HepG2 (cell line): ENCODE results near the gene SEMA4C. TPM values are rescaled to one million over a fixed set of nuclear protein-coding genes. Genes with fewer than 3 reads are reported as not detected.
A peak's percentile ranks its signal among the peaks of the same experiment; 100 is the strongest.

Experiments used
- GPN1 ChIP-seq: sonication (generic); formaldehyde crosslinking; IDR thresholded peaks from 2 replicates; pipeline ENCODE4 v1.5.1; 2020; ENCODE audit warnings: missing genetic modification reagents, borderline replicate concordance
- KAT2B ChIP-seq: fragments of 150-350 bp; IDR thresholded peaks from 2 replicates; pipeline ENCODE4 v1.6.1; 2014; ENCODE audit warnings: low read depth, low read length, borderline replicate concordance
- KLF15 ChIP-seq: sonication (generic); formaldehyde crosslinking; IDR thresholded peaks from 2 replicates; pipeline ENCODE4 v1.8.1; 2023; ENCODE audit warnings: borderline replicate concordance, mild to moderate bottlenecking, inconsistent platforms, missing genetic modification reagents, mixed read lengths
- MAZ ChIP-seq, 2 experiments: sonication (generic) in 1 of 2; formaldehyde crosslinking in 1 of 2; IDR thresholded peaks; 2 replicates each; pipeline versions ENCODE4 v1.5.0 to v1.6.1; 2012 to 2020; ENCODE audit warnings: low read depth in 2 of 2, mild to moderate bottlenecking in 2 of 2, borderline replicate concordance in 1 of 2, improper control_type of control experiment in 1 of 2, low read length in 1 of 2, missing genetic modification reagents in 1 of 2, moderate library complexity in 1 of 2
- RBM39 ChIP-seq: fragments of 200-400 bp; formaldehyde crosslinking; IDR thresholded peaks from one replicate; pipeline ENCODE4 v1.6.1; 2018; ENCODE audit warnings: antibody characterized with exemption, mild to moderate bottlenecking, low read depth, low read length; ENCODE audit not compliant: poor library complexity, severe bottlenecking
- RFX3 ChIP-seq: IDR thresholded peaks from 2 replicates; pipeline ENCODE4 v1.6.1; 2016; ENCODE audit warnings: missing biosample characterization, missing genetic modification reagents
- TBX2 ChIP-seq: sonication (generic); formaldehyde crosslinking; IDR thresholded peaks from 2 replicates; pipeline ENCODE4 v1.5.0; 2020; ENCODE audit warnings: missing genetic modification reagents, mild to moderate bottlenecking, borderline replicate concordance
- ZNF296 ChIP-seq: sonication (generic); formaldehyde crosslinking; conservative IDR thresholded peaks from 2 replicates; pipeline ENCODE4 v1.5.0; 2020; ENCODE audit warnings: mild to moderate bottlenecking, missing genetic modification reagents
- ZNF326 ChIP-seq: sonication (generic); formaldehyde crosslinking; IDR thresholded peaks from 2 replicates; pipeline ENCODE4 v1.4.0; 2020; ENCODE audit warnings: missing genetic modification reagents, borderline replicate concordance
- ZNF660 ChIP-seq: sonication (generic); formaldehyde crosslinking; IDR thresholded peaks from 2 replicates; pipeline ENCODE4 v1.5.1; 2020; ENCODE audit warnings: mild to moderate bottlenecking, low read depth, missing genetic modification reagents, borderline replicate concordance
- ZNF713 ChIP-seq: sonication (generic); formaldehyde crosslinking; IDR thresholded peaks from 2 replicates; pipeline ENCODE4 v1.4.0; 2020; ENCODE audit warnings: mild to moderate bottlenecking, missing genetic modification reagents
- polyA plus RNA-seq, 8 experiments: library from polyadenylated mRNA; depleted of rRNA in 3 of 8; stranded (reverse) in 7 of 8; unstranded in 1 of 8; fragments of >200 nt; fragmentation: Illumina TruSeq in 4 of 8; extraction: Trizol in 4 of 8; gene quantifications; 2 replicates each; pipeline versions ENCODE4 v1.2.1 to v1.2.3, GENCODE V29; 2011 to 2016; ENCODE audit warnings: low read depth in 4 of 8, missing spikeins in 1 of 8, mixed read lengths in 1 of 8; ENCODE audit not compliant: insufficient read depth in 1 of 8
- total RNA-seq, 5 experiments: library from RNA; depleted of rRNA; stranded (reverse); fragments of >200 nt; fragmentation: Illumina TruSeq; extraction: Trizol; gene quantifications; 2 replicates each; pipeline ENCODE4 v1.2.3, GENCODE V29; 2016; ENCODE audit warnings: low read depth in 1 of 5
- TF ChIP-seq, protein P1 (sequence below): IDR thresholded peaks from 2 replicates; pipeline ENCODE4 v1.6.1; 2016; ENCODE audit warnings: low read depth, missing genetic modification reagents, missing compliant biosample characterization
- TF ChIP-seq, protein P2 (sequence below), 2 experiments: IDR thresholded peaks; 2 replicates each; pipeline ENCODE4 v1.6.1; 2011 to 2012; ENCODE audit warnings: low read length in 2 of 2, borderline replicate concordance in 1 of 2, low read depth in 1 of 2, mild to moderate bottlenecking in 1 of 2, moderate library complexity in 1 of 2
- TF ChIP-seq, protein P3 (sequence below): IDR thresholded peaks from 2 replicates; pipeline ENCODE4 v1.6.1; 2016; ENCODE audit warnings: low read depth, borderline replicate concordance
- TF ChIP-seq, protein P4 (sequence below): sonication (generic); formaldehyde crosslinking; IDR thresholded peaks from 2 replicates; pipeline ENCODE4 v1.4.0; 2020; ENCODE audit warnings: missing genetic modification reagents, borderline replicate concordance

SEMA4C gene
- total and polyA plus RNA-seq, 2 of the 13 experiments (the other 11 are each of a cell fraction or from before 2014, with no cell fraction given), result 25.9 to 46.6 TPM

DNA sequence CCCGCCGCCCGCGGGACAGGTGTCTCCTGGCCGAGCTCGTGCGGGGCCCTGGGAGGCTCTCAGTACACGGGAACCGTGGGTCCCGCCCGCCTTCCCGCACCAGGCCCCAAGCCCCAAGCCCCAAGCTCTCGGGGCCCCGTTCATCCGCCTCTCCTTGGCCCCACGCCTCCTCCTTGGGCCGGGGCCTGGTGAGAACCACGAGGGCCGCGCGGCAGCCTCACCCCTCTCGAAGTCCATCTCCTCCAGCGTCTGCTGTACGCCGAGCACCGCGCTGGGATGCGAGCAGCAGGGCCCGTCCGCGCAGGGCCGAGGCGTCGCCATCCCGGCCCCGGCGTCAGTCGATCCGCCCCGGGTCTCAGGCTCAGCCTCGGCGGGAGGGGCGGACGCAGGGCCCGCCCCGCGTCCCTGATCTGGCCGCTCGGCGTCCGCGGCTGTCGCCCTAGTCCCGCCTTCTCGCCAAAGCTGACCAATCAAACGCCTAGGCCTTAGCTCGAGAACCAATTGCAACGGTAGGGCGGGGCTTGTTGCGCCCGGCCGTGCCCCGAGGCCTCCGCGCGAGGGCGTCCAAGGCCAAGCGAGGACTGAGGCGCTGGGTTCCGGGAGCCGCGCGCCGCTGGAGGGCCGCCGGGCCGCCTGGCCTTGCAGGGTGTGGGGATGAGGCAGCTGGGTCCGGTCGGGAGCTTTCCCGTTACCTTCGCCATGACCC, 12.1 kb downstream of the SEMA4C start, which contains the start of gene ANKRD39 (continued):
- no peak for TF ChIP-seq ZNF326 (CRISPR knock-in tag)
- peak; percentile 82 for TF ChIP-seq TBX2
- TF ChIP-seq, protein P1, sequence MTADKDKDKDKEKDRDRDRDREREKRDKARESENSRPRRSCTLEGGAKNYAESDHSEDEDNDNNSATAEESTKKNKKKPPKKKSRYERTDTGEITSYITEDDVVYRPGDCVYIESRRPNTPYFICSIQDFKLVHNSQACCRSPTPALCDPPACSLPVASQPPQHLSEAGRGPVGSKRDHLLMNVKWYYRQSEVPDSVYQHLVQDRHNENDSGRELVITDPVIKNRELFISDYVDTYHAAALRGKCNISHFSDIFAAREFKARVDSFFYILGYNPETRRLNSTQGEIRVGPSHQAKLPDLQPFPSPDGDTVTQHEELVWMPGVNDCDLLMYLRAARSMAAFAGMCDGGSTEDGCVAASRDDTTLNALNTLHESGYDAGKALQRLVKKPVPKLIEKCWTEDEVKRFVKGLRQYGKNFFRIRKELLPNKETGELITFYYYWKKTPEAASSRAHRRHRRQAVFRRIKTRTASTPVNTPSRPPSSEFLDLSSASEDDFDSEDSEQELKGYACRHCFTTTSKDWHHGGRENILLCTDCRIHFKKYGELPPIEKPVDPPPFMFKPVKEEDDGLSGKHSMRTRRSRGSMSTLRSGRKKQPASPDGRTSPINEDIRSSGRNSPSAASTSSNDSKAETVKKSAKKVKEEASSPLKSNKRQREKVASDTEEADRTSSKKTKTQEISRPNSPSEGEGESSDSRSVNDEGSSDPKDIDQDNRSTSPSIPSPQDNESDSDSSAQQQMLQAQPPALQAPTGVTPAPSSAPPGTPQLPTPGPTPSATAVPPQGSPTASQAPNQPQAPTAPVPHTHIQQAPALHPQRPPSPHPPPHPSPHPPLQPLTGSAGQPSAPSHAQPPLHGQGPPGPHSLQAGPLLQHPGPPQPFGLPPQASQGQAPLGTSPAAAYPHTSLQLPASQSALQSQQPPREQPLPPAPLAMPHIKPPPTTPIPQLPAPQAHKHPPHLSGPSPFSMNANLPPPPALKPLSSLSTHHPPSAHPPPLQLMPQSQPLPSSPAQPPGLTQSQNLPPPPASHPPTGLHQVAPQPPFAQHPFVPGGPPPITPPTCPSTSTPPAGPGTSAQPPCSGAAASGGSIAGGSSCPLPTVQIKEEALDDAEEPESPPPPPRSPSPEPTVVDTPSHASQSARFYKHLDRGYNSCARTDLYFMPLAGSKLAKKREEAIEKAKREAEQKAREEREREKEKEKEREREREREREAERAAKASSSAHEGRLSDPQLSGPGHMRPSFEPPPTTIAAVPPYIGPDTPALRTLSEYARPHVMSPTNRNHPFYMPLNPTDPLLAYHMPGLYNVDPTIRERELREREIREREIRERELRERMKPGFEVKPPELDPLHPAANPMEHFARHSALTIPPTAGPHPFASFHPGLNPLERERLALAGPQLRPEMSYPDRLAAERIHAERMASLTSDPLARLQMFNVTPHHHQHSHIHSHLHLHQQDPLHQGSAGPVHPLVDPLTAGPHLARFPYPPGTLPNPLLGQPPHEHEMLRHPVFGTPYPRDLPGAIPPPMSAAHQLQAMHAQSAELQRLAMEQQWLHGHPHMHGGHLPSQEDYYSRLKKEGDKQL (CRISPR knock-in tag), result no peak
- TF ChIP-seq KLF15 (CRISPR knock-in tag), result no peak
- TF ChIP-seq RFX3, result no peak
- no peak; the same call in 1 of the 2 replicates for TF ChIP-seq ZNF713
- TF ChIP-seq GPN1 (CRISPR knock-in tag), result peak; percentile 89
- TF ChIP-seq RBM39, result peak; percentile 94
- no peak for TF ChIP-seq KAT2B
- TF ChIP-seq, protein P2, sequence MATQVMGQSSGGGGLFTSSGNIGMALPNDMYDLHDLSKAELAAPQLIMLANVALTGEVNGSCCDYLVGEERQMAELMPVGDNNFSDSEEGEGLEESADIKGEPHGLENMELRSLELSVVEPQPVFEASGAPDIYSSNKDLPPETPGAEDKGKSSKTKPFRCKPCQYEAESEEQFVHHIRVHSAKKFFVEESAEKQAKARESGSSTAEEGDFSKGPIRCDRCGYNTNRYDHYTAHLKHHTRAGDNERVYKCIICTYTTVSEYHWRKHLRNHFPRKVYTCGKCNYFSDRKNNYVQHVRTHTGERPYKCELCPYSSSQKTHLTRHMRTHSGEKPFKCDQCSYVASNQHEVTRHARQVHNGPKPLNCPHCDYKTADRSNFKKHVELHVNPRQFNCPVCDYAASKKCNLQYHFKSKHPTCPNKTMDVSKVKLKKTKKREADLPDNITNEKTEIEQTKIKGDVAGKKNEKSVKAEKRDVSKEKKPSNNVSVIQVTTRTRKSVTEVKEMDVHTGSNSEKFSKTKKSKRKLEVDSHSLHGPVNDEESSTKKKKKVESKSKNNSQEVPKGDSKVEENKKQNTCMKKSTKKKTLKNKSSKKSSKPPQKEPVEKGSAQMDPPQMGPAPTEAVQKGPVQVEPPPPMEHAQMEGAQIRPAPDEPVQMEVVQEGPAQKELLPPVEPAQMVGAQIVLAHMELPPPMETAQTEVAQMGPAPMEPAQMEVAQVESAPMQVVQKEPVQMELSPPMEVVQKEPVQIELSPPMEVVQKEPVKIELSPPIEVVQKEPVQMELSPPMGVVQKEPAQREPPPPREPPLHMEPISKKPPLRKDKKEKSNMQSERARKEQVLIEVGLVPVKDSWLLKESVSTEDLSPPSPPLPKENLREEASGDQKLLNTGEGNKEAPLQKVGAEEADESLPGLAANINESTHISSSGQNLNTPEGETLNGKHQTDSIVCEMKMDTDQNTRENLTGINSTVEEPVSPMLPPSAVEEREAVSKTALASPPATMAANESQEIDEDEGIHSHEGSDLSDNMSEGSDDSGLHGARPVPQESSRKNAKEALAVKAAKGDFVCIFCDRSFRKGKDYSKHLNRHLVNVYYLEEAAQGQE (IDR thresholded peaks at IDR 0.05; ENCODE audit: borderline replicate concordance in 1 of 2, low read depth in 1 of 2, low read length in 2 of 2), result no peak
- peak; percentile 84 for TF ChIP-seq MAZ (IDR thresholded peaks at IDR 0.05; ENCODE audit: borderline replicate concordance, low read depth, low read length)
- TF ChIP-seq MAZ (CRISPR knock-in tag; IDR thresholded peaks at IDR 0.05; ENCODE audit: low read depth), result peak; percentile 97
- 0 out of 2 replicates have a peak, but pooled peaks have one; percentile 87 for TF ChIP-seq ZNF660 (CRISPR knock-in tag)
- TF ChIP-seq, protein P3, sequence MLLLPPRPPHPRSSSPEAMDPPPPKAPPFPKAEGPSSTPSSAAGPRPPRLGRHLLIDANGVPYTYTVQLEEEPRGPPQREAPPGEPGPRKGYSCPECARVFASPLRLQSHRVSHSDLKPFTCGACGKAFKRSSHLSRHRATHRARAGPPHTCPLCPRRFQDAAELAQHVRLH (CRISPR knock-in tag), result peak; percentile 71
- no peak for TF ChIP-seq ZNF296 (CRISPR knock-in tag)
- TF ChIP-seq, protein P4, sequence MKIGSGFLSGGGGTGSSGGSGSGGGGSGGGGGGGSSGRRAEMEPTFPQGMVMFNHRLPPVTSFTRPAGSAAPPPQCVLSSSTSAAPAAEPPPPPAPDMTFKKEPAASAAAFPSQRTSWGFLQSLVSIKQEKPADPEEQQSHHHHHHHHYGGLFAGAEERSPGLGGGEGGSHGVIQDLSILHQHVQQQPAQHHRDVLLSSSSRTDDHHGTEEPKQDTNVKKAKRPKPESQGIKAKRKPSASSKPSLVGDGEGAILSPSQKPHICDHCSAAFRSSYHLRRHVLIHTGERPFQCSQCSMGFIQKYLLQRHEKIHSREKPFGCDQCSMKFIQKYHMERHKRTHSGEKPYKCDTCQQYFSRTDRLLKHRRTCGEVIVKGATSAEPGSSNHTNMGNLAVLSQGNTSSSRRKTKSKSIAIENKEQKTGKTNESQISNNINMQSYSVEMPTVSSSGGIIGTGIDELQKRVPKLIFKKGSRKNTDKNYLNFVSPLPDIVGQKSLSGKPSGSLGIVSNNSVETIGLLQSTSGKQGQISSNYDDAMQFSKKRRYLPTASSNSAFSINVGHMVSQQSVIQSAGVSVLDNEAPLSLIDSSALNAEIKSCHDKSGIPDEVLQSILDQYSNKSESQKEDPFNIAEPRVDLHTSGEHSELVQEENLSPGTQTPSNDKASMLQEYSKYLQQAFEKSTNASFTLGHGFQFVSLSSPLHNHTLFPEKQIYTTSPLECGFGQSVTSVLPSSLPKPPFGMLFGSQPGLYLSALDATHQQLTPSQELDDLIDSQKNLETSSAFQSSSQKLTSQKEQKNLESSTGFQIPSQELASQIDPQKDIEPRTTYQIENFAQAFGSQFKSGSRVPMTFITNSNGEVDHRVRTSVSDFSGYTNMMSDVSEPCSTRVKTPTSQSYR, result peak; percentile 14; the same call in 1 of the 2 replicates
